ENCODE measurements around the gene ARMC10. TPM values are rescaled to one million over a fixed set of nuclear protein-coding genes. Genes with fewer than 3 reads are reported as not detected.
"Not testable (repeated sequence)": the region's sequence is repeated elsewhere in the genome, so short reads cannot be mapped to it uniquely, and the experiment has no call there.

ARMC10 gene
- total RNA-seq, 2 donors from 2014 or later, result 50.6 to 59.6 TPM

DNA sequence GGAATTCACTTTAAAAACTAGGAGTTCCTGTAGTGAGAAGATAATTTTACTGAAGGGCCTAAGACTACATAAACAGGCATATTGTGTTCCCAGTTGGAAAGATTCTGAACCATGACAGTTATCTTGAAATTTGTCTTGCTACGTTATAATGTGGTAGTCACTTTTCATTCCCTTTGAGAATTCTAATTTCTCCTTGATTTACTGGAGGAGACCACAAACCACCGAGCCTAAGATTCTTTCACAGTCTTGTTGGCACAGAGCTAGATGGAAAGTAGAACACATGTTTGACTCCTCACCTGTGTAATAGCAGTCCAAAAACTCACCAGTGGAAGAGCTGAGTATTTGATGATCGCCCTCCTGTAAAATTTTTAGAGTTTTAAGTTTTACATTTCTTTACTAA, 4.9 kb downstream of the ARMC10 start:
- intact Hi-C loops (cut with DNase I), result no loop called here
- H3K27me3 ChIP-seq (replicated peaks; ENCODE audit: insufficient read depth), result no peaks in the 10 kb centered on the region
- DNase-seq (ENCODE audit: low spot score), result no peak
- WGBS, result 83% methylated on average over 3 of the region's 3 CpGs
- H3K36me3 ChIP-seq, result peaks cover 0 to 12% of the 10 kb centered on the region in 2 donors
- H3K27ac ChIP-seq, result no peak overlapping the region
- H3K4me1 ChIP-seq (replicated peaks), result peaks cover 5% of the 10 kb centered on the region
- H3K9me3 ChIP-seq, result no peaks in the 10 kb centered on the region
- H3K4me3 ChIP-seq, result no peak overlapping the region
- TF ChIP-seq, protein P1, sequence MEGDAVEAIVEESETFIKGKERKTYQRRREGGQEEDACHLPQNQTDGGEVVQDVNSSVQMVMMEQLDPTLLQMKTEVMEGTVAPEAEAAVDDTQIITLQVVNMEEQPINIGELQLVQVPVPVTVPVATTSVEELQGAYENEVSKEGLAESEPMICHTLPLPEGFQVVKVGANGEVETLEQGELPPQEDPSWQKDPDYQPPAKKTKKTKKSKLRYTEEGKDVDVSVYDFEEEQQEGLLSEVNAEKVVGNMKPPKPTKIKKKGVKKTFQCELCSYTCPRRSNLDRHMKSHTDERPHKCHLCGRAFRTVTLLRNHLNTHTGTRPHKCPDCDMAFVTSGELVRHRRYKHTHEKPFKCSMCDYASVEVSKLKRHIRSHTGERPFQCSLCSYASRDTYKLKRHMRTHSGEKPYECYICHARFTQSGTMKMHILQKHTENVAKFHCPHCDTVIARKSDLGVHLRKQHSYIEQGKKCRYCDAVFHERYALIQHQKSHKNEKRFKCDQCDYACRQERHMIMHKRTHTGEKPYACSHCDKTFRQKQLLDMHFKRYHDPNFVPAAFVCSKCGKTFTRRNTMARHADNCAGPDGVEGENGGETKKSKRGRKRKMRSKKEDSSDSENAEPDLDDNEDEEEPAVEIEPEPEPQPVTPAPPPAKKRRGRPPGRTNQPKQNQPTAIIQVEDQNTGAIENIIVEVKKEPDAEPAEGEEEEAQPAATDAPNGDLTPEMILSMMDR (IDR thresholded peaks at IDR 0.05), result no peak

DNA sequence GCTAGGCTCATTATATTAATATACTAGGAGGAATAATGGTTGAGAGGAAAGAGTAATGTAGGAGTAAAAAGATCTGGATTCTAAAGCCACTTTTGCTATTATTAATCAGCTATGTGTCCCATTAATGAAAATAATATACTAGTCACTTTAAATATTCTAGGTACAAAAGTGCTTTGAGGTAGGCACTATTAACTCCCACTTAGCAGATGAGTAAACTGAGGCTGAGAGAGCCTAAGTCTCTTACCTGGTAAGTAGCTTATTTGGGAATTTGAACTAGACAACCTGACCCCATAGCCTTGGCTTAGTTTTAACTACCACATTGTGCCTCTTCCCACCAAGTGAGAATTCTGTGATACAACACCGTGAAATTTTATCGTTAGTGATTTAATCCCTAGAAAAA, 6.0 kb downstream of the ARMC10 start:
- no peak for DNase-seq (ENCODE audit: low spot score)
- Histone ChIP-seq H3K4me3 (no peak overlapping the region), H3K27me3 (replicated peaks; ENCODE audit: insufficient read depth) (no peaks in the 10 kb centered on the region), H3K36me3 (peaks cover 0 to 12% of the 10 kb centered on the region in 2 donors), H3K4me1 (replicated peaks) (peaks cover 5% of the 10 kb centered on the region), H3K9me3 (no peaks in the 10 kb centered on the region), H3K27ac (no peak overlapping the region)
- WGBS, result 100% methylated on average over 2 of the region's 2 CpGs
- intact Hi-C loops (cut with DNase I), result no loop called here
- TF ChIP-seq, protein P1 (IDR thresholded peaks at IDR 0.05), result no peak
- no peak for TF ChIP-seq POLR2A (IDR thresholded peaks at IDR 0.05)
- TF ChIP-seq POLR2AphosphoS5 (IDR thresholded peaks at IDR 0.05), result no peak

DNA sequence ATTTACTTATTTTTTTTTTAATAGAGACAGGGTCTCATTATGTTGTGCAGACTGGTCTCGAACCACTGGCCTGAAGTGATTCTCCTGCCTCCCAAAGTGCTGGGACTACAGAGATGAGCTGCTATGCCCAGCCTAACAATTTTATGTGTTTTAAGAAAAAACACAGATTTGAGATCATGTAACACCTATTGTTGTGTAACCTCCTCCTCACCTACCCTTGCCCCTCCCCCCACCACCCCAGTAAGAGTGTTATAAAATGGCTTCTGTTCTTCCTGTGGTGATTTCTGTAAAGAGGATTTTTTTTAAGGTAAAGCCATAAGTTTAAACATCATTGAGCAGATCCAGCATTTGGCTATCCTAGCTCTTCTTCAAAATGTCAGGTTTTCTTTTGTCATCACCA, 7.6 kb downstream of the ARMC10 start:
- Histone ChIP-seq H3K9me3 (no peaks in the 10 kb centered on the region), H3K4me3 (no peak overlapping the region), H3K4me1 (replicated peaks) (no peaks in the 10 kb centered on the region), H3K36me3 (peaks cover 0 to 12% of the 10 kb centered on the region in 2 donors), H3K27ac (no peak overlapping the region), H3K27me3 (replicated peaks; ENCODE audit: insufficient read depth) (no peaks in the 10 kb centered on the region)
- DNase-seq (ENCODE audit: low spot score), result no peak
- WGBS, result 90% methylated on average over 1 of the region's 1 CpG
- TF ChIP-seq, protein P1 (IDR thresholded peaks at IDR 0.05), result no peak
- TF ChIP-seq POLR2AphosphoS5 (IDR thresholded peaks at IDR 0.05) (no peak), POLR2A (IDR thresholded peaks at IDR 0.05) (no peak)
- intact Hi-C loops (cut with DNase I), result no loop called here

DNA sequence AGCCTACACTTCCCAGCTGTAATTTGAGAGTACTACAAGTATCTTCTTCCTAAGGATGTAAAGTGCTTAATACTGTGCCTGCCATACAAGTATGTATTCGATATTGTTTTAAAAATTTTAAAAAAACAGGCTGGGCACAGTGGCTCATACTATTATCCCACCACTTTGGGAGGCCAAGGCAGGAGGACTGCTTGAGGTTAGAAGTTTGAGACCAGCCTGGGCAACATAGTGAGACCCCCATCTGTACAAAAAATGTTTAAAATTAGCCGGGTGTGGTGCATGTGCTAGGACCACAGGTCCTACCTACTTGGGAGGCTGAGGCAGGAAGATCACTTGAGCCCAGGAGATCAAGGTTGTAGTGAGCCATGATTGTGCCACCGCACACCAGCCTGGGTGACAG, 8.3 kb downstream of the ARMC10 start:
- intact Hi-C loops (cut with DNase I), result no loop called here
- TF ChIP-seq, protein P1 (IDR thresholded peaks at IDR 0.05), result no peak
- no peak for TF ChIP-seq POLR2A (IDR thresholded peaks at IDR 0.05)
- TF ChIP-seq POLR2AphosphoS5 (IDR thresholded peaks at IDR 0.05), result no peak

DNA sequence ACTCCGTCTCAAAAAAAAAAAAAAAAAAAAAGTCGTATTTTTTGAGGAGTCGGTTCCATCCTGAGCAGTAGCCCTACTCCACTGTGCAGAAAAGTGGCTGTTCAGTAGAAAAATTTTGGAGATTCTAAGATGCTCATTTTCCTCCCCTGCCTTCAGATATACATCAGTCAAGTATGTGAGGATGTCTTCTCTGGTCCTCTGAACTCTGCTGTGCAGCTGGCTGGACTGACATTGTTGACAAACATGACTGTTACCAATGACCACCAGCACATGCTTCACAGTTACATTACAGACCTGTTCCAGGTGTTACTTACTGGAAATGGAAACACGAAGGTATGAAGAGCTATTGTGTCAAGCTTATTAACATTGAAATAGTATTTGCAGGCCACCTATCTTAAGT, 17.4 kb downstream of the ARMC10 start:
- 73% methylated on average over 4 of the region's 4 CpGs for WGBS
- H3K4me1 ChIP-seq (replicated peaks); H3K9me3 ChIP-seq: not testable (repeated sequence)

More for the DNA sequence above, 8.3 kb downstream of the ARMC10 start:
- Histone ChIP-seq H3K27me3 (replicated peaks; ENCODE audit: insufficient read depth) (no peaks in the 10 kb centered on the region), H3K27ac (no peak overlapping the region), H3K9me3 (no peaks in the 10 kb centered on the region), H3K36me3 (peaks cover 0 to 12% of the 10 kb centered on the region in 2 donors), H3K4me1 (replicated peaks) (no peaks in the 10 kb centered on the region), H3K4me3 (no peak overlapping the region)
- WGBS, result 93% methylated on average over 3 of the region's 3 CpGs
- DNase-seq (ENCODE audit: low spot score), result no peak

More for the DNA sequence above, 17.4 kb downstream of the ARMC10 start:
- DNase-seq (ENCODE audit: low spot score); H3K4me3 ChIP-seq; H3K27ac ChIP-seq; H3K36me3 ChIP-seq; H3K27me3 ChIP-seq (replicated peaks; ENCODE audit: insufficient read depth); intact Hi-C loops (cut with DNase I): not testable (repeated sequence)
